Keratinocyte (primary cell): ENCODE data around the gene MRPS16. TPM values are rescaled to one million over a fixed set of nuclear protein-coding genes. Genes with fewer than 3 reads are reported as not detected.
A peak's percentile ranks its signal among the peaks of the same experiment; 100 is the strongest.

Source experiments
- DNase-seq: peaks from one replicate; pipeline ENCODE4 v3.0.0-alpha.2; 2011; ENCODE audit warnings: low read depth, missing footprints, low spot score
- FAIRE-seq: peaks from 2 replicates; lab custom pipeline; 2011; peaks lifted over from hg19 to GRCh38; lab: Jason Lieb, UNC
- H2AFZ ChIP-seq: 2 replicates; pipeline ENCODE4 v1.6.0; 2012; ENCODE audit warnings: low read length, control low read depth, inconsistent platforms; ENCODE audit not compliant: control insufficient read depth
- H3K27ac ChIP-seq: 2 replicates; pipeline ENCODE4 v1.5.1; 2011; ENCODE audit warnings: low read length; ENCODE audit not compliant: control insufficient read depth, insufficient read depth
- H3K27me3 ChIP-seq: 3 replicates; pipeline ENCODE4 v1.6.0; 2011; ENCODE audit warnings: low read length; ENCODE audit not compliant: control insufficient read depth, insufficient read depth; ENCODE audit errors: extremely low read depth
- H3K36me3 ChIP-seq, 2 experiments: 2 replicates in 1 of 2; 3 replicates in 1 of 2; pipeline ENCODE4 v1.5.1; 2011; ENCODE audit warnings: low read length in 2 of 2, mild to moderate bottlenecking in 1 of 2; ENCODE audit not compliant: control insufficient read depth in 2 of 2, insufficient read depth in 2 of 2; ENCODE audit errors: extremely low read depth in 1 of 2
- H3K4me1 ChIP-seq: 3 replicates; pipeline ENCODE4 v1.5.1; 2011; ENCODE audit warnings: low read length; ENCODE audit not compliant: control insufficient read depth, insufficient read depth; ENCODE audit errors: extremely low read depth
- H3K4me2 ChIP-seq: 3 replicates; pipeline ENCODE4 v1.6.0; 2011; ENCODE audit warnings: low read depth, low read length; ENCODE audit not compliant: control insufficient read depth, insufficient read depth; ENCODE audit errors: extremely low read depth
- H3K4me3 ChIP-seq, 3 experiments: fragments of 200-600 bp in 1 of 3; sonication (generic) in 1 of 3; 2 replicates in 2 of 3; 3 replicates in 1 of 3; pipeline ENCODE4 v1.5.1; 2011 to 2016; ENCODE audit warnings: low read length in 3 of 3, mild to moderate bottlenecking in 3 of 3, control low read depth in 2 of 3, inconsistent platforms in 1 of 3, low read depth in 1 of 3, mixed read lengths in 1 of 3, mixed run types in 1 of 3, moderate library complexity in 1 of 3; ENCODE audit not compliant: control insufficient read depth in 2 of 3, insufficient read depth in 2 of 3; ENCODE audit errors: extremely low read depth in 1 of 3
- H3K79me2 ChIP-seq: 2 replicates; pipeline ENCODE4 v1.6.0; 2012; ENCODE audit warnings: low read length; ENCODE audit not compliant: control insufficient read depth, insufficient read depth
- H3K9ac ChIP-seq: 3 replicates; pipeline ENCODE4 v1.6.0; 2011; ENCODE audit warnings: low read length; ENCODE audit not compliant: control insufficient read depth, insufficient read depth; ENCODE audit errors: extremely low read depth
- H3K9me1 ChIP-seq: 3 replicates; pipeline ENCODE4 v1.6.0; 2011; ENCODE audit warnings: low read length; ENCODE audit not compliant: control insufficient read depth, insufficient read depth; ENCODE audit errors: extremely low read depth
- H3K9me3 ChIP-seq: 2 replicates; pipeline ENCODE4 v1.5.1; 2012; ENCODE audit warnings: low read depth, low read length; ENCODE audit not compliant: control insufficient read depth
- H4K20me1 ChIP-seq: 3 replicates; pipeline ENCODE4 v1.6.0; 2011; ENCODE audit warnings: low read length; ENCODE audit not compliant: control insufficient read depth, insufficient read depth; ENCODE audit errors: extremely low read depth
- CTCF ChIP-seq, 3 experiments: IDR thresholded peaks in 1 of 3; conservative IDR thresholded peaks in 1 of 3; optimal IDR thresholded peaks in 1 of 3; 2 replicates in 2 of 3; 3 replicates in 1 of 3; pipeline versions ENCODE3 to v1.5.1; 2011; ENCODE audit warnings: low read length in 3 of 3, mild to moderate bottlenecking in 3 of 3, moderate library complexity in 2 of 3, control low read depth in 1 of 3, inconsistent platforms in 1 of 3; ENCODE audit not compliant: insufficient read depth in 2 of 3; ENCODE audit errors: extremely low read depth in 1 of 3
- EZH2 ChIP-seq: IDR thresholded peaks from one replicate; pipeline ENCODE4 v1.6.1; 2012; ENCODE audit warnings: inconsistent platforms, mild to moderate bottlenecking, low read length, moderate library complexity
- dilution Hi-C: fragments of 300-500 bp; cut with MboI; formaldehyde crosslinking; loops from one replicate; pipeline ENCODE4 v1.7.0; 2020; ENCODE audit warnings: low sequenced_read_pairs; ENCODE audit not compliant: extremely low pct_ligation_motif_present
- polyA plus RNA-seq, 5 experiments: library from polyadenylated mRNA; depleted of rRNA in 3 of 5; stranded (reverse) in 3 of 5; stranded (forward) in 1 of 5; unstranded in 1 of 5; fragments of >200 nt; gene quantifications; 1 replicate in 1 of 5; 2 replicates in 3 of 5; 3 replicates in 1 of 5; pipeline versions ENCODE4 v1.2.1 to v1.2.3, GENCODE V29; 2011 to 2012; ENCODE audit warnings: missing spikeins in 2 of 5, low read depth in 1 of 5, low replicate concordance in 1 of 5

MRPS16 gene
- polyA plus RNA-seq, 1 donor (not counting 4 experiments of a cell fraction or from before 2014, with no cell fraction given) = 79.2 TPM

DNA sequence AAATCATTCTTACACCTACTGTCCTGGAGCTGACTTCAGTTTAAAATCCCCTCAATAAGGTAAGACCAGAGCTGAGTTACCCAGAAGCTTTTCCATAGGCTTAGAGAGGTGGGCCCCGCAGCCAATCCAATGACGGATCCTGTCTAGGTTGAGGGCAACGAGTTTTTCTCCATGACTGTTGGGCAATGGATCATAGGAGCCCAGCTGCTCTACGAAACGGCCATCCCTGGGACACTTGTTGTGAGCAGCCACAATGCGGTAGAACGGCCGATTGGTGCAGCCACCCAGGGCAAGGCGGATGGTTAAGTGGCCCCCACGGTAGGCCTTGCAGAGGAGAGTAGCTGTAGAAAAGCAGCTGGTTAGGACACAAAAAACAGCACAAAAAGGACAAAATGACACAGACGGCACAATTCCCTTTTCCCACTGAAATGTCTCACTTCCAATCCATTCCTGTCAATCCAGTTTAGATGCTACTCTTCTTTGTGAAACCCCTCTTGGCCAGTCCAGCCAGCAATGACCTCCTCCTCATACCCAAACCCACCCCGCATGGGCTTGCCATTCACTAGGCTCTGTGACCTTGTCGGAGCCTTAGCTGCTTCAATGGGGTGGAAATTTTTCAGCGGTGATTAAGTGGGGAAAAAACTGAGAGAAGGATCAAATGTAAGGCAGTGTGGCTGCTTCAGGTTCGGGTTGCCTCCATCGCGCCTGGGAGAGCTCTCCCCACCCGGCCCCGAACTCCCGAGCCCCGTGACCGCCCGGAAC is 580 bp downstream of the MRPS16 start:
- Histone ChIP-seq H3K27me3 (no peaks in the 10 kb centered on the region), H3K79me2 (peaks cover 49% of the 10 kb centered on the region)
- dilution Hi-C loops = loop anchor here (25.0 kb wide), 1 partner anchor 135 kb away; no protein-coding TSS in a partner anchor

GRCh38 chr10:73248259-73248724 is 4.2 kb downstream of the MRPS16 start:
- DNase-seq (no peak), FAIRE-seq (no peak)
- no peaks in the 10 kb centered on the region for H4K20me1 ChIP-seq
- no peak overlapping the region for H2AFZ ChIP-seq
- no peak overlapping the region for H3K9ac ChIP-seq
- H3K79me2 ChIP-seq = peaks cover 67% of the 10 kb centered on the region
- H3K4me1 ChIP-seq = peaks cover 34% of the 10 kb centered on the region
- H3K9me3 ChIP-seq = no peaks in the 10 kb centered on the region
- H3K9me1 ChIP-seq = no peaks in the 10 kb centered on the region
- dilution Hi-C loops = no loop called here
- peak overlapping the region; percentile 74 for H3K27ac ChIP-seq
- H3K4me3 ChIP-seq = no peak overlapping the region
- no peaks in the 10 kb centered on the region for H3K27me3 ChIP-seq
- H3K4me2 ChIP-seq = peak overlapping the region; percentile 96
- H3K36me3 ChIP-seq = peaks cover 11 to 38% of the 10 kb centered on the region in 2 experiments
- TF ChIP-seq EZH2 (no peak), CTCF (optimal IDR thresholded peaks at IDR 0.05 in 1 of 3, IDR thresholded peaks at IDR 0.05 in 1 of 3, conservative IDR thresholded peaks at IDR 0.05 in 1 of 3; ENCODE audit: extremely low read depth in 1 of 3, insufficient read depth in 2 of 3, low read length in 3 of 3) (no peak)

More for the DNA sequence above, 580 bp downstream of the MRPS16 start:
- peak overlapping the region; percentile 77 for H3K4me2 ChIP-seq
- no peak for DNase-seq
- peak overlapping the region; percentile 68 to 89 (median 72) for H3K4me3 ChIP-seq
- H3K9me1 ChIP-seq = no peaks in the 10 kb centered on the region
- H3K27ac ChIP-seq = peak overlapping the region; percentile 94
- peaks cover 21% of the 10 kb centered on the region for H3K4me1 ChIP-seq
- no peak for FAIRE-seq
- H3K9me3 ChIP-seq = no peaks in the 10 kb centered on the region
- H3K9ac ChIP-seq = peak overlapping the region; percentile 94
- peaks cover 6 to 27% of the 10 kb centered on the region in 2 experiments for H3K36me3 ChIP-seq
- peak overlapping the region; percentile 86 for H2AFZ ChIP-seq
- TF ChIP-seq EZH2 (no peak), CTCF (optimal IDR thresholded peaks at IDR 0.05 in 1 of 3, IDR thresholded peaks at IDR 0.05 in 1 of 3, conservative IDR thresholded peaks at IDR 0.05 in 1 of 3; ENCODE audit: extremely low read depth in 1 of 3, insufficient read depth in 2 of 3, low read length in 3 of 3) (no peak)
- no peaks in the 10 kb centered on the region for H4K20me1 ChIP-seq
